Stomach (tissue), 4 donors: ENCODE measurements around the gene PRR5.

ENCODE experiments used
- EP300 ChIP-seq: sonication (generic); formaldehyde crosslinking; IDR thresholded peaks from one replicate; pipeline ENCODE4 v1.6.1; 2017; ENCODE audit warnings: antibody characterized with exemption
- POLR2A ChIP-seq, 4 donors: fragments of 450-650 bp; IDR thresholded peaks; one replicate each; pipeline ENCODE4 v1.6.1; 2016; ENCODE audit warnings: antibody characterized with exemption in 4 of 4, control low read depth in 2 of 4, mild to moderate bottlenecking in 1 of 4, moderate library complexity in 1 of 4
- POLR2AphosphoS5 ChIP-seq, 3 donors: sonication (generic); formaldehyde crosslinking; IDR thresholded peaks; one replicate each; pipeline ENCODE4 v1.6.1; 2016; ENCODE audit warnings: antibody characterized with exemption in 3 of 3
- TF ChIP-seq, protein P1 (sequence below), 7 experiments: fragments of 450-650 bp in 4 of 7; fragments of 200-600 bp in 3 of 7; sonication (generic) in 3 of 7; IDR thresholded peaks; one replicate each; pipeline ENCODE4 v1.5.1; 2016 to 2019; ENCODE audit warnings: antibody characterized with exemption in 7 of 7, control low read depth in 2 of 7, mild to moderate bottlenecking in 1 of 7

DNA sequence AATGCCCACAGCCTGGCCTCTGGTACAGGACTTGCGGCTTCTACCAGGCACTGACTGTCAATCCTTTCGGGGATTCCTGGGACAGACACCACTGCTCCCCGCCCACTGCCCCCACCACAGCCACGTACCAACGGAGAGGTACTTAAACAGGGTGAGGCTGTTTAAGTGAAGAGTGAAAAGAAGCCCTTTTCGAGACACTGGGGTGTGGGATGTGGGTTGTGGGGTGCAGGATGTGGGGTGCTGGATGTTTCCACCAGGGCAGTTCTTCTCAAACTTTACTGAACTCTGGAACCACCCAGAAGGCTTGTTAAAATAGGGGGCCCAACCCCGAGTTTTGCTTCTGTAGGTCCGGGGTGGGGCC is 34.2 kb upstream of the PRR5 start:
- TF ChIP-seq POLR2AphosphoS5 (IDR thresholded peaks at IDR 0.05) (no peak), POLR2A (IDR thresholded peaks at IDR 0.05) (no peak), EP300 (no peak)
- TF ChIP-seq, protein P1, sequence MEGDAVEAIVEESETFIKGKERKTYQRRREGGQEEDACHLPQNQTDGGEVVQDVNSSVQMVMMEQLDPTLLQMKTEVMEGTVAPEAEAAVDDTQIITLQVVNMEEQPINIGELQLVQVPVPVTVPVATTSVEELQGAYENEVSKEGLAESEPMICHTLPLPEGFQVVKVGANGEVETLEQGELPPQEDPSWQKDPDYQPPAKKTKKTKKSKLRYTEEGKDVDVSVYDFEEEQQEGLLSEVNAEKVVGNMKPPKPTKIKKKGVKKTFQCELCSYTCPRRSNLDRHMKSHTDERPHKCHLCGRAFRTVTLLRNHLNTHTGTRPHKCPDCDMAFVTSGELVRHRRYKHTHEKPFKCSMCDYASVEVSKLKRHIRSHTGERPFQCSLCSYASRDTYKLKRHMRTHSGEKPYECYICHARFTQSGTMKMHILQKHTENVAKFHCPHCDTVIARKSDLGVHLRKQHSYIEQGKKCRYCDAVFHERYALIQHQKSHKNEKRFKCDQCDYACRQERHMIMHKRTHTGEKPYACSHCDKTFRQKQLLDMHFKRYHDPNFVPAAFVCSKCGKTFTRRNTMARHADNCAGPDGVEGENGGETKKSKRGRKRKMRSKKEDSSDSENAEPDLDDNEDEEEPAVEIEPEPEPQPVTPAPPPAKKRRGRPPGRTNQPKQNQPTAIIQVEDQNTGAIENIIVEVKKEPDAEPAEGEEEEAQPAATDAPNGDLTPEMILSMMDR (IDR thresholded peaks at IDR 0.05) = no peak
